ENCODE measurements around the gene TTK. TPM values are rescaled to one million over a fixed set of nuclear protein-coding genes. Genes with fewer than 3 reads are reported as not detected.
"Not testable (repeated sequence)": the region's sequence is repeated elsewhere in the genome, so short reads cannot be mapped to it uniquely, and the experiment has no call there.

Gene TTK
- total RNA-seq, 3 donors from 2014 or later, result 0.66 to 1.9 (median 1.5) TPM

GRCh38 chr6:80029470-80029869, 25.0 kb downstream of the TTK start:
- H3K9me3 ChIP-seq, result no peaks in the 10 kb centered on the region
- H3K4me3 ChIP-seq, result no peak overlapping the region
- intact Hi-C loops (cut with DNase I; ENCODE audit: low total_unique reads), result no loop called here
- no peaks in the 10 kb centered on the region for H3K4me1 ChIP-seq
- TF ChIP-seq CTCF (IDR thresholded peaks at IDR 0.05) (no peak), POLR2A (IDR thresholded peaks at IDR 0.05) (no peak), POLR2AphosphoS5 (IDR thresholded peaks at IDR 0.05) (no peak)
- H3K27ac ChIP-seq, result no peak overlapping the region
- no peak for DNase-seq (ENCODE audit: low spot score in 2 of 2)
- H3K36me3 ChIP-seq, result no peaks in the 10 kb centered on the region
- no peaks in the 10 kb centered on the region for H3K27me3 ChIP-seq

DNA sequence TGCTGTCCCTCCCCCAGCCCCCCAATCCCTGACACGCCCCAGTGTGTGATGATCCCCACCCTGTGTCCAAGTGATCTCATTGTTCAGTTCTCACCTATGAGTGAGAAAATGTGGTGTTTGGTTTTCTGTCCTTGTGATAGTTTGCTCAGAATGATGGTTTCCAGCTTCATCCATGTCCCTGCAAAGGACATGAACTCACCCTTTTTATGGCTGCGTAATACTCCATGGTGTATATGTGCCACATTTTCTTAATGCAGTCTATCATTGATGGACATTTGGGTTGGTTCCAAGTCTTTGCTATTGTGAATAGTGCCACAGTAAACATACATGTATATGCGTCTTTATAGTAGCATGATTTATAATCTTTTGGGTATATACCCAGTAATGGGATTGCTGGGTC, 43.8 kb downstream of the TTK start:
- H3K4me3 ChIP-seq; H3K4me1 ChIP-seq; H3K9me3 ChIP-seq; intact Hi-C loops (cut with DNase I; ENCODE audit: low total_unique reads); H3K36me3 ChIP-seq; H3K27ac ChIP-seq; H3K27me3 ChIP-seq; DNase-seq (ENCODE audit: low spot score in 2 of 2): not testable (repeated sequence)

DNA sequence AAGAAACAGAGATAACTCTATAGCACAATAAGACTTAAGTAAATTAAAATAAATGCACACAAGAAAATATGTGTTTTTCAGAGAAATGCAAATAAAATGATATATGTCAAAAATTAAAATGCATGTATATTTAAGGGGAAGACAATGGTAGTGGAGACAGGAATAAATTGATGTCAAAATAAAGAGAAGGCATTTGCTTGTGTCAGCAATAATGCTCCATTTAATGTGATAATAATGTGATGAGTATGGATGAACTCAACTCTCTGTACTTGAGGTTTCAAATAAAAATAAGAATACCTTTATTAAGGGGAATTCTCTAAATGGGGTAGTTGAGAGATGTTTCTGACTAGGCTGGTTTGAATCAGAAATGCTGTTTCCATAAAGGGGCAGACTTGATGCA, 56.3 kb downstream of the TTK start:
- Histone ChIP-seq H3K4me3 (no peak overlapping the region), H3K9me3 (no peaks in the 10 kb centered on the region), H3K4me1 (no peaks in the 10 kb centered on the region), H3K27me3 (no peaks in the 10 kb centered on the region), H3K36me3 (no peaks in the 10 kb centered on the region), H3K27ac (no peak overlapping the region)
- DNase-seq (ENCODE audit: low spot score in 2 of 2), result no peak
- intact Hi-C loops (cut with DNase I; ENCODE audit: low total_unique reads), result no loop called here
- no peak for TF ChIP-seq POLR2A (IDR thresholded peaks at IDR 0.05)
- no peak for TF ChIP-seq CTCF (IDR thresholded peaks at IDR 0.05)
- TF ChIP-seq POLR2AphosphoS5 (IDR thresholded peaks at IDR 0.05), result no peak

DNA sequence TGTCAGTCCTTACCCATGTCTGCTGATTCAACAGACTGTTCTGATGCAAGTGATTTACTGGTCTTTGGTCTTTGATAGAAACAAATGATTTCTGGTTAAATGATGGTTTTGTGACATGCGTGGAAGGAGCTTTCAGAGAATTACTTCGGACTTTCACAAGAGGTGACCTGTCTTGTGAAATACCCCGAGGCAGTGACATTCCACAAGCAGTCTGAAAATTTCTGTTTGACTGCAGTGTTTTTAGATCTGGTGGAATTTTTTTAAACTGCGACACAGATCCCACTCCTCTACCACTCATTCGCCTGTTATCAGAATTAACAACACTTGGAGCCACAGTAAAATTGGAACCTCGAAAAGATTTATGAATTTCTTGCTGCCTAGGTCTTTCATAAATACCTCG, 63.7 kb downstream of the TTK start:
- H3K27me3 ChIP-seq; H3K27ac ChIP-seq; DNase-seq (ENCODE audit: low spot score in 2 of 2); H3K36me3 ChIP-seq; intact Hi-C loops (cut with DNase I; ENCODE audit: low total_unique reads); H3K4me1 ChIP-seq; H3K9me3 ChIP-seq; H3K4me3 ChIP-seq: not testable (repeated sequence)

DNA sequence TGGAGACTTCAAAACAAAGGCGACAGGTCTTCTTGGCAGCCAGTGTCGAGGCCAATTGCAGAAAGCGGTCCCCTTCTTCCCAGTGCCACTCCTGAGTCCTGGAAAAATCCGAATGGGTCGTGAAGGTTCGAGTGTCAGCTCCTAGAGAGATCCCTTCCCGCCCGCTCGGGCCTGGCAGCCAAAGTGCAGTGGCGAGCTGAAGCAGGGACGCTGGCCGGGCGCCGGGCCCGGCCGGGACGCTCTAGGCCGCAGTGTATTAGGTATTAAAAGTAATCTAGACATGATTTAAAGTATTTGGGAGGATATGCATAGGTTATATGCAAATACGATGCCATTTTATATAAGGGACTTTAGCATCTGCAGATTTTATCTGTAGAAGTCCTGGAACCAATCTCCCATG, 66.0 kb downstream of the TTK start:
- DNase-seq (ENCODE audit: low spot score in 2 of 2); H3K27me3 ChIP-seq; H3K4me1 ChIP-seq; intact Hi-C loops (cut with DNase I; ENCODE audit: low total_unique reads); H3K27ac ChIP-seq; H3K36me3 ChIP-seq; H3K4me3 ChIP-seq: not testable (repeated sequence)
- peaks cover 0 to 28% of the 10 kb centered on the region in 2 donors for H3K9me3 ChIP-seq

DNA sequence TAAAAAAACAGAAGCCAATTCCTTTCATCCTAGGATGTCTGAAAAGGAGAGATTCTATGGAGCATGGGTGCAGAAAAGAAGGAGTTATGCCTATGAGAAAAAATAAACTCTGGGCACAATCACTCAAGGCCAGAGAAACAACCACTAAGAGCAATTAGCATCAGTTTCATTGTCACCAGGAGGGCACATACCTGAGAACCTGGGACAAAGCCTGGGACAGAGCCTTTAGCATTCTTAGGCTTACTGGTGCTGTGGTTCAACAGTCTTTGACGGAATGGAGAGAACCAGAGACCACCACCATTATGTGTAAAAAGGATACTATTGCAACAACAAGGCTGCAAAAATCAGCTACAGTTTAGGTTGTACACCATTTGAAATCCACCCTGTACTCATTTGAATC, 72.6 kb downstream of the TTK start:
- H3K27me3 ChIP-seq, result no peaks in the 10 kb centered on the region
- H3K4me1 ChIP-seq, result no peaks in the 10 kb centered on the region
- intact Hi-C loops (cut with DNase I; ENCODE audit: low total_unique reads), result no loop called here
- no peak overlapping the region for H3K4me3 ChIP-seq
- no peaks in the 10 kb centered on the region for H3K36me3 ChIP-seq
- H3K27ac ChIP-seq, result no peak overlapping the region
- H3K9me3 ChIP-seq, result peaks cover 0 to 28% of the 10 kb centered on the region in 2 donors
- DNase-seq (ENCODE audit: low spot score in 2 of 2), result no peak
- TF ChIP-seq POLR2AphosphoS5 (IDR thresholded peaks at IDR 0.05) (no peak), CTCF (IDR thresholded peaks at IDR 0.05) (no peak), POLR2A (IDR thresholded peaks at IDR 0.05) (no peak)

DNA sequence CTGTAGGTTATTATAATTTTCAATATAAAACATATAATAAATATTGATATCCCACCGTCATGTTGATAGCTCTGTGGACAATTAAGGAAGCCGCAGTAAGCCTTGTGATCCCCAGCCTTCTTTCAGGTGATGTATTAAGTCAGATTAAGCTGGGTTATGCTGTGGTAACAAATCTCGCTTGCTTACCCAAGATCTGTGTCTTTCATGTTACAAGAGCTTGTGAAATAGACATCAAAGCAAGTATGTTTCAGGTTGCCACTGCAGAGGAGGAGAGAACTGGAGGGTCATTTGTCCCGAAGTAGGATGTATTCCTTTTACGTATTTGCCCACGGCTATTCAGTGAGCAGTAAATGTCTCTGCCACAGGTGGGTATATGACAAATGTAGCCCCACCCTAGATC, 84.2 kb downstream of the TTK start:
- no peak for DNase-seq (ENCODE audit: low spot score in 2 of 2)
- H3K27me3 ChIP-seq, result no peaks in the 10 kb centered on the region
- no peaks in the 10 kb centered on the region for H3K4me1 ChIP-seq
- no peaks in the 10 kb centered on the region for H3K36me3 ChIP-seq
- H3K27ac ChIP-seq, result no peak overlapping the region
- intact Hi-C loops (cut with DNase I; ENCODE audit: low total_unique reads), result no loop called here
- H3K9me3 ChIP-seq, result no peaks in the 10 kb centered on the region
- TF ChIP-seq POLR2A (IDR thresholded peaks at IDR 0.05) (no peak), POLR2AphosphoS5 (IDR thresholded peaks at IDR 0.05) (no peak), CTCF (IDR thresholded peaks at IDR 0.05) (no peak)
- H3K4me3 ChIP-seq, result no peak overlapping the region
